Activated T-helper 17 cell treated with anti-CD3 and anti-CD28 coated beads, Interleukin-2, amount 50 U/mL, for 72 hours (primary cell): ENCODE measurements around the gene GRIN1. TPM values are rescaled to one million over a fixed set of nuclear protein-coding genes. Genes with fewer than 3 reads are reported as not detected.

ENCODE experiments used
- ATAC-seq: fragments of 150-1000 bp; cut with Tn5 transposase; replicated peaks from 2 replicates; pipeline ENCODE4 v1.10.0; 2021; ENCODE audit warnings: mild to moderate bottlenecking, moderate library complexity
- H3K27ac Mint-ChIP-seq: one replicate; pipeline ENCODE4 v1.8.0; 2022; ENCODE audit warnings: mixed read lengths
- H3K27me3 Mint-ChIP-seq: one replicate; pipeline ENCODE4 v1.8.0; 2022; ENCODE audit warnings: mixed read lengths
- H3K36me3 Mint-ChIP-seq: one replicate; pipeline ENCODE4 v1.8.0; 2022; ENCODE audit warnings: low read depth, mild to moderate bottlenecking, mixed read lengths
- H3K4me1 Mint-ChIP-seq: one replicate; pipeline ENCODE4 v1.8.0; 2022; ENCODE audit warnings: mixed read lengths
- H3K4me3 Mint-ChIP-seq: one replicate; pipeline ENCODE4 v1.8.0; 2022; ENCODE audit warnings: mild to moderate bottlenecking, mixed read lengths
- H3K9me3 Mint-ChIP-seq: one replicate; pipeline ENCODE4 v1.8.0; 2022; ENCODE audit warnings: mixed read lengths
- total RNA-seq, 2 donors: library from RNA; stranded (reverse); gene quantifications; one replicate each; pipeline ENCODE4 v1.2.3, GENCODE V29; 2022

GRIN1 gene
- total RNA-seq, 2 donors from 2014 or later: 0.06 to 1.2 TPM

DNA sequence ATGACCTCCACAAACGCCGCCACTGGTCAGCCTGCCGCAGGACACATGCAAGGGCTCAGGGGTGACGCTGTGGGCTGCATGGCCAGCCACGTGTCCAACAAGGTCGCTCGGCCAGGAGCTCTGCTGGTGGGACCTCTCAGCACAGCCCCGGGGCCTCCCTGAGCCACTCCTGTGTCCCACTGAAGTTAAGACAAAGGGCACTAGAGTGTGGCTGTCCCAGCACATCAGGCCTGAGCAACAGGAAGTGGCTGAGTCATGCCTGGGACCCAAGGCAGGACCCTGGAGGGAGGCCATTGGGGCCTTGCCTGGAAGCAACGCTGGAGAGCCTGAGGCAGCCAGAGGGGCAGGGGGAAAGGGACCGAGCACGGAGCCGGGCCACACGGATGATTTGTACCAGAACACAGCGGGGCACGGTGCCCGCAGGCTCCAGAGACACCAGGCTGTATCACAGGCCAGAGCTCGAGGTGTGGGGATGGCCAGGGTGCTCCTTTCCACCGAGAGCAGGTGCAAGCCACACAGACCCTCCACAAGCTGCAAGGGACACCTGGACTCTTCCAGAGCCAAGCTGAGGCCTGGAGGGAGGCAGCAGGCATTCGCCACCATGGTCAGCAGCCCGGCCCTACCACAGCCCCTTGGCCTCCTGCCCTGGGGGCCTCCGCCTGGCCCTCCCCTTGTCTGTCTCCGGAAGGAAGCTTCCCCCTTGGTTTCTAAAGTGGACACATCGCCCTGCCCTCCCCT lies 39.4 kb downstream of the GRIN1 start:
- Mint-ChIP-seq H3K4me3 (no peak overlapping the region), H3K9me3 (no peaks in the 10 kb centered on the region), H3K27ac (no peak overlapping the region), H3K27me3 (no peaks in the 10 kb centered on the region), H3K4me1 (no peaks in the 10 kb centered on the region), H3K36me3 (peaks cover 19% of the 10 kb centered on the region)
- no peak for ATAC-seq

GRCh38 chr9:137178939-137179630 lies 40.1 kb downstream of the GRIN1 start:
- Mint-ChIP-seq H3K27me3 (no peaks in the 10 kb centered on the region), H3K4me1 (no peaks in the 10 kb centered on the region), H3K36me3 (peaks cover 26% of the 10 kb centered on the region), H3K4me3 (no peak overlapping the region), H3K27ac (no peak overlapping the region), H3K9me3 (no peaks in the 10 kb centered on the region)
- ATAC-seq: no peak

- ATAC-seq: no peak
- Mint-ChIP-seq H3K27ac (no peak overlapping the region), H3K9me3 (no peaks in the 10 kb centered on the region), H3K36me3 (peaks cover 31% of the 10 kb centered on the region), H3K27me3 (no peaks in the 10 kb centered on the region), H3K4me3 (no peak overlapping the region), H3K4me1 (no peaks in the 10 kb centered on the region)
Observed at GRCh38 chr9:137179761-137180160, 40.8 kb downstream of the GRIN1 start.

- peaks cover 31% of the 10 kb centered on the region for H3K36me3 Mint-ChIP-seq
- H3K4me1 Mint-ChIP-seq: no peaks in the 10 kb centered on the region
- no peaks in the 10 kb centered on the region for H3K9me3 Mint-ChIP-seq
- no peak overlapping the region for H3K4me3 Mint-ChIP-seq
- ATAC-seq: no peak
- no peaks in the 10 kb centered on the region for H3K27me3 Mint-ChIP-seq
- no peak overlapping the region for H3K27ac Mint-ChIP-seq
Observed at GRCh38 chr9:137180491-137180890, 41.5 kb downstream of the GRIN1 start.

DNA sequence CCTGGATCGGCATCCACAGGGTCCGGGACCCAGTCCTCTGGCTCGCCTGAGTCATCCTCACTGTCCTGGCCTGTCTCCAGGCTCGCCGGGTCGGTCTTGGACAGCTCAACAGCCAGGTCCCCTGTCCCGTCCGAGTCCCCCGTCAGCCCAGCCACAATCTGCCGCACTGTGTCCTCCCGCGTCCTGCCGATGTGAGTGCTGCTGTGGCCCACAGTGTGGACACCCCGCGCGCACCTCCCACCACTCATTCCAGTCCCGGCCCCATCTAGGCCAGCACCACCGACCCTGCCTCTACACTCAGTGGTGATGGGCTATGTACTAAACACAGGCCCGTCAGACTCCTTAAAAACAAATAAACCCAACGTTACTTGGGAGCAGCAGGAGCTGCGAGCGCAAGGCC lies 42.7 kb downstream of the GRIN1 start:
- H3K27me3 Mint-ChIP-seq: no peaks in the 10 kb centered on the region
- no peak overlapping the region for H3K4me3 Mint-ChIP-seq
- H3K27ac Mint-ChIP-seq: no peak overlapping the region
- no peak for ATAC-seq
- no peaks in the 10 kb centered on the region for H3K9me3 Mint-ChIP-seq
- no peaks in the 10 kb centered on the region for H3K4me1 Mint-ChIP-seq
- H3K36me3 Mint-ChIP-seq: peaks cover 31% of the 10 kb centered on the region

- H3K4me1 Mint-ChIP-seq: peaks cover 4% of the 10 kb centered on the region
- no peak overlapping the region for H3K27ac Mint-ChIP-seq
- no peak overlapping the region for H3K4me3 Mint-ChIP-seq
- no peak for ATAC-seq
- no peaks in the 10 kb centered on the region for H3K9me3 Mint-ChIP-seq
- no peaks in the 10 kb centered on the region for H3K27me3 Mint-ChIP-seq
- peaks cover 31% of the 10 kb centered on the region for H3K36me3 Mint-ChIP-seq
Observed at GRCh38 chr9:137182836-137183235, 43.9 kb downstream of the GRIN1 start.

GRCh38 chr9:137183980-137184595 lies 45.1 kb downstream of the GRIN1 start:
- Mint-ChIP-seq H3K36me3 (peaks cover 31% of the 10 kb centered on the region), H3K4me3 (no peak overlapping the region), H3K9me3 (no peaks in the 10 kb centered on the region), H3K4me1 (peaks cover 4% of the 10 kb centered on the region), H3K27ac (no peak overlapping the region), H3K27me3 (no peaks in the 10 kb centered on the region)
- ATAC-seq: no peak

DNA sequence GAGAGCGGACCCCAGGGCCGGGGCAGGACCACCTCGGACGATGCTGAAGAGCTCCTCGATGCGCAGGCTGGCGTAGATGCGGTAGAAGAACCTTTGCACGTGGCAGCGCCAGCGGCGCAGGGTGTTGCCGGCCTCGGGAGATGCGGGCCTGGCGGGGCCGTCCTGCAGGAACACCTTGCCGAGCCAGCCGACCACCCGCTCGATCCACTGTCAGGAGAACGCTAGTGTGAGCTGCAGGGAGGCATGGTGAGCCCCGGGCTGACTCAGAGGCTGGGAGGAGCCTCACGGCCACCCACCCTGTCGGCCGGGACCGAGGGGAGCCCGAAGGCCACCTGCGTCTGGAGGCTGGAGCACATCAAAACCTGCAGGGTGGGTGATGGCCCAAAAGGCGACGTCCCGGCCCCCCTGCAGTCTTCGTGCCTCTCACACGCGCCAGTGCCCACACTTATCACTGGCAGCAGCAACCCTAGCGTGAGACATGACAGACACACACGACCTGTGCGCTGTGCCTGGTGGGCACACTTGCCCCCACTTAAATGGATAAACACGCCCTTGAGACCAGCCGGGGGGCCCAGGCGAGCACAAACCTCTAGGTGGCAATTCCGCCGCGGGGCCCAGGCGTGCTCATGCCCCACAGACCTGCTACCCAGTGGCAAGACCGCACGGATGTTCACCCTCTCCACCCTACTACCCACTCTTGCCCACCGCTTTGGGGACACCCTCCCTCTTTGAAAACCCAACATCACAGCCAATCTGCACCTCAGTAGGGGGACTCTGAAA lies 46.1 kb downstream of the GRIN1 start:
- ATAC-seq: no peak
- peaks cover 4% of the 10 kb centered on the region for H3K4me1 Mint-ChIP-seq
- no peaks in the 10 kb centered on the region for H3K9me3 Mint-ChIP-seq
- no peak overlapping the region for H3K27ac Mint-ChIP-seq
- H3K27me3 Mint-ChIP-seq: no peaks in the 10 kb centered on the region
- no peak overlapping the region for H3K4me3 Mint-ChIP-seq
- peaks cover 31% of the 10 kb centered on the region for H3K36me3 Mint-ChIP-seq

DNA sequence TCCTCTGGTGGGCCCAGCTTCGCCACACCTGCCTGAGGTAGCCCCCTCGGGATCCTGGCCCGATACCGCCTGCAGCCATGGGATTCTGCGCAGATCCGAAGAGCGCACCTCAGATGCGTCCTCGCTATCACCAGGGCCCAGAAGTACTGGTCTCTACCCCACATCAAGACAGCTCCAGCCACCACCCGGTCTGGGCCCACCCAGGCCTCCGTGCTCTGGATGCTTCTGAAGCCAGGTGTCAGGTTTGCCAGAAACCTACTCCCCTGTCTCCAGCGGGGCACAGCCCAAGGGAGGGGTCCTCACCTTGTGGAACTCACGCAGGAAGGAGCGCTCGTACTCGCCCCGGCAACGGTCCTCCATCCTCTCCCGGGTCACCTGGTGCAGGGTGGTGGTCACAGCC lies 47.0 kb downstream of the GRIN1 start:
- peaks cover 4% of the 10 kb centered on the region for H3K4me1 Mint-ChIP-seq
- H3K9me3 Mint-ChIP-seq: no peaks in the 10 kb centered on the region
- H3K27me3 Mint-ChIP-seq: no peaks in the 10 kb centered on the region
- no peak overlapping the region for H3K4me3 Mint-ChIP-seq
- H3K36me3 Mint-ChIP-seq: peaks cover 36% of the 10 kb centered on the region
- no peak overlapping the region for H3K27ac Mint-ChIP-seq
- ATAC-seq: no peak

DNA sequence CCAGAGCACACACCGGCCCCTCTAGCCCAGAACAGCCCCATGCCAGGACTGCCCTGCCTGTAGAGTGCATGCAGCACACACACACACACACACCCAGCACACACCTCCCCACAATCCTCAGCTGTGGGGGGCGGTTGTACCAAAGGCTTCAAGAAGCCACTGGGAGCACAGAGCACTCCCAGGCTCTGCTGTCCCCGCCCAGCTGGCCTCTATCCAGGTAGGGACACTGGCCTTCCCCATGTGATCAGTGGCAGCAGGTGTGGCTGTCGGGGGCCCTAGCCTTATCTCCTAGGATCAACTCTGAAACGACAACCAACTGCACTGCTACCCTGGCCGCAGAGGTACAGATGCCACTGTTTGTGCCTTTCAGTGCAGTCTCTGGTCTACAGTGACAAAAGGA lies 47.4 kb downstream of the GRIN1 start:
- H3K27ac Mint-ChIP-seq: no peak overlapping the region
- H3K36me3 Mint-ChIP-seq: peaks cover 37% of the 10 kb centered on the region
- H3K4me1 Mint-ChIP-seq: peaks cover 4% of the 10 kb centered on the region
- H3K9me3 Mint-ChIP-seq: no peaks in the 10 kb centered on the region
- H3K4me3 Mint-ChIP-seq: peak overlapping the region; percentile 89
- no peaks in the 10 kb centered on the region for H3K27me3 Mint-ChIP-seq
- ATAC-seq: no peak

DNA sequence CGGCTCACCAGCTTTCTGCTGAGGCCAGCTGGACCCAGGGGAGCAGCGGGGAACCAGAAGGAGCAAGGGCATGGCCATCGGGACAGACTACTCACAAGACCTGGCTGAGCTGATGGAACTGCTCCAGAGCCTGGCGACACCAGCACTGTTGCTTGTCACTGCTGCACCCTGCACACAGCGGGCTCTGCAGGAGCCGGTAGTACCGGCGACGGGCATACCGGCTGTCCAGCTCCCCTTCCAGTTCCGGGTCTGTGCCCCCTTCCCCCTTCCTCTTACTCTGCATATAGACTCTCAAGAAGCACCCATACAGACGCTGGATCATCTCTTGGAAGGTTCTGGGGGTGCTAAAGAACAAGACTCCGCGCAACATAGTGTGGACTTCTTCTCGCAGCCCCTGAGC lies 48.4 kb downstream of the GRIN1 start:
- ATAC-seq: no peak
- Mint-ChIP-seq H3K36me3 (peaks cover 30% of the 10 kb centered on the region), H3K9me3 (no peaks in the 10 kb centered on the region), H3K4me3 (peak overlapping the region; percentile 89), H3K27ac (peak overlapping the region; percentile 93), H3K4me1 (peaks cover 4% of the 10 kb centered on the region), H3K27me3 (no peaks in the 10 kb centered on the region)

GRCh38 chr9:137188086-137188489 lies 49.1 kb downstream of the GRIN1 start:
- H3K36me3 Mint-ChIP-seq: peaks cover 24% of the 10 kb centered on the region
- H3K27me3 Mint-ChIP-seq: no peaks in the 10 kb centered on the region
- peak overlapping the region; percentile 89 for H3K4me3 Mint-ChIP-seq
- peak overlapping the region; percentile 93 for H3K27ac Mint-ChIP-seq
- peaks cover 4% of the 10 kb centered on the region for H3K4me1 Mint-ChIP-seq
- H3K9me3 Mint-ChIP-seq: no peaks in the 10 kb centered on the region
- ATAC-seq: peak; percentile 10

GRCh38 chr9:137188490-137189296 lies 49.7 kb downstream of the GRIN1 start, which contains the start of the genes ANAPC2 and SSNA1:
Gene ANAPC2 (minus strand): TSS chr9:137188560. CDS start chr9:137188532, 28 bp downstream.
Gene SSNA1 (plus strand): TSS chr9:137188676. CDS start chr9:137188727, 51 bp downstream.
- Mint-ChIP-seq H3K4me1 (peaks cover 4% of the 10 kb centered on the region), H3K4me3 (peak within 1 kb of the TSS; percentile 89), H3K36me3 (peaks cover 17% of the 10 kb centered on the region), H3K27me3 (no peaks in the 10 kb centered on the region), H3K27ac (peak within 1 kb of the TSS; percentile 93), H3K9me3 (no peaks in the 10 kb centered on the region)
- peak; percentile 89 for ATAC-seq
